HEK293 (cell line): Measurements from ENCODE around the gene STOX2.

ENCODE experiments used
- CTCF ChIA-PET: fragments of 350-600 bp; formaldehyde crosslinking; extraction: SDS; loops from one replicate; lab custom pipeline; 2021; ENCODE audit warnings: antibody characterized with exemption; lab: Yijun Ruan, JAX
- POLR2A ChIA-PET: fragments of 300-600 bp; formaldehyde crosslinking; extraction: SDS; loops from one replicate; lab custom pipeline; 2020; ENCODE audit warnings: antibody characterized with exemption, inconsistent platforms; lab: Yijun Ruan, JAX
- H3K27ac ChIP-seq: fragments of 200-500 bp; sonication (Bioruptor generic); 2 replicates; pipeline ENCODE4 v1.5.1; 2014; ENCODE audit warnings: low read depth, low read length, control low read depth, inconsistent platforms; ENCODE audit errors: extremely low read depth
- H3K36me3 ChIP-seq, 2 experiments: fragments of 200-500 bp in 1 of 2; sonication (Bioruptor generic) in 1 of 2; 1 replicate in 1 of 2; 2 replicates in 1 of 2; pipeline ENCODE4 v1.5.1; 2014 to 2017; ENCODE audit warnings: inconsistent platforms in 2 of 2, low read length in 2 of 2; ENCODE audit not compliant: control insufficient read depth in 2 of 2, insufficient read depth in 1 of 2
- H3K4me1 ChIP-seq: fragments of 200-500 bp; sonication (Bioruptor generic); 2 replicates; pipeline ENCODE4 v1.5.1; 2014; ENCODE audit warnings: mild to moderate bottlenecking, low read length, inconsistent platforms; ENCODE audit not compliant: control insufficient read depth, insufficient read depth
- H3K4me3 ChIP-seq: 2 replicates; pipeline ENCODE4 v1.5.1; 2011; ENCODE audit warnings: low read depth, mild to moderate bottlenecking, control low read depth, low read length, moderate library complexity
- H3K9me3 ChIP-seq: fragments of 200-500 bp; sonication (Bioruptor generic); 2 replicates; pipeline ENCODE4 v1.5.1; 2014; ENCODE audit warnings: low read depth, low read length, inconsistent platforms; ENCODE audit not compliant: control insufficient read depth, insufficient read depth
- OVOL3 ChIP-seq: fragments of 450-650 bp; formaldehyde crosslinking; IDR thresholded peaks from 2 replicates; pipeline ENCODE4 v1.5.1; 2016; ENCODE audit warnings: missing biosample characterization, missing genetic modification characterization
- PRDM2 ChIP-seq: fragments of 450-650 bp; formaldehyde crosslinking; IDR thresholded peaks from 2 replicates; pipeline ENCODE4 v1.5.1; 2016; ENCODE audit warnings: missing biosample characterization, missing genetic modification characterization, borderline replicate concordance
- REPIN1 ChIP-seq: fragments of 450-650 bp; formaldehyde crosslinking; IDR thresholded peaks from 2 replicates; pipeline ENCODE4 v1.5.1; 2017; ENCODE audit warnings: missing biosample characterization, missing genetic modification characterization, low read depth
- SCRT2 ChIP-seq: fragments of 450-650 bp; formaldehyde crosslinking; IDR thresholded peaks from 2 replicates; pipeline ENCODE4 v1.5.1; 2016; ENCODE audit warnings: missing biosample characterization, missing genetic modification characterization
- ZBTB26 ChIP-seq: fragments of 450-650 bp; formaldehyde crosslinking; optimal IDR thresholded peaks from 2 replicates; pipeline ENCODE3; 2016; ENCODE audit warnings: missing biosample characterization, mild to moderate bottlenecking, missing genetic modification characterization
- ZBTB6 ChIP-seq: fragments of 450-650 bp; formaldehyde crosslinking; IDR thresholded peaks from 2 replicates; pipeline ENCODE4 v1.5.1; 2017; ENCODE audit warnings: missing biosample characterization, missing genetic modification characterization
- ZNF121 ChIP-seq: fragments of 450-650 bp; formaldehyde crosslinking; IDR thresholded peaks from 2 replicates; pipeline ENCODE4 v1.5.1; 2016; ENCODE audit warnings: missing biosample characterization, missing genetic modification characterization
- ZNF221 ChIP-seq: fragments of 450-650 bp; formaldehyde crosslinking; IDR thresholded peaks from 2 replicates; pipeline ENCODE4 v1.5.1; 2017; ENCODE audit warnings: missing biosample characterization, missing genetic modification characterization, borderline replicate concordance
- ZNF248 ChIP-seq: fragments of 450-650 bp; formaldehyde crosslinking; IDR thresholded peaks from 2 replicates; pipeline ENCODE4 v1.5.1; 2017; ENCODE audit warnings: missing biosample characterization, missing genetic modification characterization
- ZNF514 ChIP-seq: fragments of 450-650 bp; formaldehyde crosslinking; IDR thresholded peaks from 2 replicates; pipeline ENCODE4 v1.5.1; 2016; ENCODE audit warnings: missing biosample characterization, missing genetic modification characterization
- ZNF561 ChIP-seq: fragments of 450-650 bp; IDR thresholded peaks from 2 replicates; pipeline ENCODE4 v1.5.1; 2018; ENCODE audit warnings: missing biosample characterization, missing genetic modification characterization, borderline replicate concordance
- ZNF654 ChIP-seq: fragments of 450-650 bp; formaldehyde crosslinking; IDR thresholded peaks from 2 replicates; pipeline ENCODE4 v1.5.1; 2016; ENCODE audit warnings: low read depth, missing biosample characterization, missing genetic modification characterization
- ZNF777 ChIP-seq: fragments of 450-650 bp; formaldehyde crosslinking; IDR thresholded peaks from 2 replicates; pipeline ENCODE4 v1.5.1; 2017; ENCODE audit warnings: missing biosample characterization, missing genetic modification characterization, borderline replicate concordance
- ZSCAN23 ChIP-seq: fragments of 450-650 bp; formaldehyde crosslinking; IDR thresholded peaks from 2 replicates; pipeline ENCODE4 v1.5.1; 2016; ENCODE audit warnings: missing biosample characterization, missing genetic modification characterization
- ZSCAN30 ChIP-seq: fragments of 450-650 bp; IDR thresholded peaks from 2 replicates; pipeline ENCODE4 v1.5.1; 2018; ENCODE audit warnings: missing biosample characterization, mild to moderate bottlenecking, missing genetic modification characterization, moderate library complexity
- TF ChIP-seq, protein P1 (sequence below): fragments of 450-650 bp; formaldehyde crosslinking; conservative IDR thresholded peaks from 2 replicates; pipeline ENCODE4 v1.5.1; 2016; ENCODE audit warnings: low read depth, missing biosample characterization, missing genetic modification characterization
- TF ChIP-seq, protein P2 (sequence below): fragments of 450-650 bp; formaldehyde crosslinking; IDR thresholded peaks from 2 replicates; pipeline ENCODE4 v1.5.1; 2017; ENCODE audit warnings: missing biosample characterization, missing genetic modification characterization
- TF ChIP-seq, protein P3 (sequence below): fragments of 450-650 bp; formaldehyde crosslinking; IDR thresholded peaks from 2 replicates; pipeline ENCODE4 v1.5.1; 2016; ENCODE audit warnings: missing biosample characterization, missing genetic modification characterization

Gene STOX2

DNA sequence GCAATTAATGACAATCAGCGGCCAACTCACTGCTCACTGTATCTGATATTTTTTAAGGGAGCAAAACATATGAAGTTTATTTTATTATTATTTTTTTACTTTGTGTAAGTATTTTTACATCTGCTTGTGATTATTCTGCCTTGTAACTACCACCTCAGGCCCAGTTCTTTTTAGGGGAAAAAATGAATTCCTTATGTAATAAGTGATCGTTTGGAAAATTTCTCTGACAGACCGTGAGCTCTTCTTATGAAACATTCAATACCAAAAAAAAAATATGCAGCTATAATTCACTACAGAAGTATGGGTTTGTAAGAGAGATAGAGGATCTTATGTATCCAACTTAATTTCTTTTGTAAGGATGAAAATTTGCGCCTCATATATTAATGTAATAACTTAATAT, 33.5 kb upstream of the STOX2 start:
- ChIA-PET POLR2A (no interaction called here), CTCF (interaction anchor here (0.5 kb wide), 1 partner anchor 1735 kb away, joined by 3 read pairs; no protein-coding TSS in a partner anchor)
- Histone ChIP-seq H3K27ac (no peak overlapping the region), H3K4me3 (no peak overlapping the region), H3K4me1 (peaks cover 10% of the 10 kb centered on the region)
- no peak for TF ChIP-seq OVOL3 (tag by site-specific recombination)
- no peak for TF ChIP-seq ZNF514 (tag by site-specific recombination)
- TF ChIP-seq, protein P1, sequence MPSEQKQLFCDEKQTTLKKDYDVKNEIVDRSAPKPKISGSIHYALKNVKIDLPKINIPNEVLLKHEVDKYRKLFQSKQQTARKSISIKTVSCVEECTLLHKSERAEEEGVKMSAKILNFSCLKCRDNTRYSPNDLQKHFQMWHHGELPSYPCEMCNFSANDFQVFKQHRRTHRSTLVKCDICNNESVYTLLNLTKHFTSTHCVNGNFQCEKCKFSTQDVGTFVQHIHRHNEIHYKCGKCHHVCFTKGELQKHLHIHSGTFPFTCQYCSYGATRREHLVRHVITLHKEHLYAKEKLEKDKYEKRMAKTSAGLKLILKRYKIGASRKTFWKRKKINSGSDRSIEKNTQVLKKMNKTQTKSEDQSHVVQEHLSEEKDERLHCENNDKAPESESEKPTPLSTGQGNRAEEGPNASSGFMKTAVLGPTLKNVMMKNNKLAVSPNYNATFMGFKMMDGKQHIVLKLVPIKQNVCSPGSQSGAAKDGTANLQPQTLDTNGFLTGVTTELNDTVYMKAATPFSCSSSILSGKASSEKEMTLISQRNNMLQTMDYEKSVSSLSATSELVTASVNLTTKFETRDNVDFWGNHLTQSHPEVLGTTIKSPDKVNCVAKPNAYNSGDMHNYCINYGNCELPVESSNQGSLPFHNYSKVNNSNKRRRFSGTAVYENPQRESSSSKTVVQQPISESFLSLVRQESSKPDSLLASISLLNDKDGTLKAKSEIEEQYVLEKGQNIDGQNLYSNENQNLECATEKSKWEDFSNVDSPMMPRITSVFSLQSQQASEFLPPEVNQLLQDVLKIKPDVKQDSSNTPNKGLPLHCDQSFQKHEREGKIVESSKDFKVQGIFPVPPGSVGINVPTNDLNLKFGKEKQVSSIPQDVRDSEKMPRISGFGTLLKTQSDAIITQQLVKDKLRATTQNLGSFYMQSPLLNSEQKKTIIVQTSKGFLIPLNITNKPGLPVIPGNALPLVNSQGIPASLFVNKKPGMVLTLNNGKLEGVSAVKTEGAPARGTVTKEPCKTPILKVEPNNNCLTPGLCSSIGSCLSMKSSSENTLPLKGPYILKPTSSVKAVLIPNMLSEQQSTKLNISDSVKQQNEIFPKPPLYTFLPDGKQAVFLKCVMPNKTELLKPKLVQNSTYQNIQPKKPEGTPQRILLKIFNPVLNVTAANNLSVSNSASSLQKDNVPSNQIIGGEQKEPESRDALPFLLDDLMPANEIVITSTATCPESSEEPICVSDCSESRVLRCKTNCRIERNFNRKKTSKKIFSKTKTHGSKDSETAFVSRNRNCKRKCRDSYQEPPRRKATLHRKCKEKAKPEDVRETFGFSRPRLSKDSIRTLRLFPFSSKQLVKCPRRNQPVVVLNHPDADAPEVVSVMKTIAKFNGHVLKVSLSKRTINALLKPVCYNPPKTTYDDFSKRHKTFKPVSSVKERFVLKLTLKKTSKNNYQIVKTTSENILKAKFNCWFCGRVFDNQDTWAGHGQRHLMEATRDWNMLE = no peak
- no peak for TF ChIP-seq ZNF561 (tag by site-specific recombination)
- TF ChIP-seq SCRT2 (tag by site-specific recombination) = no peak
- TF ChIP-seq ZSCAN30 (tag by site-specific recombination) = no peak
- TF ChIP-seq, all 188 proteins: peak for 0
- Histone ChIP-seq H3K36me3 (no peaks in the 10 kb centered on the region), H3K9me3 (no peaks in the 10 kb centered on the region)

DNA sequence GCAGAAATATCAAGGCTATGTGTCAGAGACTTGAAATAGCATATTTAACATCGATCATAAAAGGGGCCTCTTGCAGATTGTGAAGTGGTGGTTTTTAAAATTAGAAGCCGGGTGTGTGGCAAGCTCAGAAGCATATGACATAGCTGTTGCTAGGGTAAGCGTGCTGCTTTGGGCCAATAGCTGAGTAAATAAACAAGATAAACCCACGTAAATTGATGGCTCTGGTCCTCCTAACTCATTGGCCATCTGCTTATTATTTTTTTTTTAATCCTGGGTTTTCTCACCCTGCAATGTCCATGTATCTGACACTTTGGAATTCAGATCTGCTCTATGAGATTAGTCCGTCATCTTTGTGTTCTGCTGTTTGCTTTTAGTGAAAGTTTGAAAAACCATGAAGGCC, 32.6 kb upstream of the STOX2 start:
- no peaks in the 10 kb centered on the region for H3K36me3 ChIP-seq
- CTCF ChIA-PET = no interaction called here
- POLR2A ChIA-PET = no interaction called here
- no peak overlapping the region for H3K27ac ChIP-seq
- no peaks in the 10 kb centered on the region for H3K9me3 ChIP-seq
- no peak overlapping the region for H3K4me3 ChIP-seq
- peaks cover 12% of the 10 kb centered on the region for H3K4me1 ChIP-seq
- TF ChIP-seq, protein P2, sequence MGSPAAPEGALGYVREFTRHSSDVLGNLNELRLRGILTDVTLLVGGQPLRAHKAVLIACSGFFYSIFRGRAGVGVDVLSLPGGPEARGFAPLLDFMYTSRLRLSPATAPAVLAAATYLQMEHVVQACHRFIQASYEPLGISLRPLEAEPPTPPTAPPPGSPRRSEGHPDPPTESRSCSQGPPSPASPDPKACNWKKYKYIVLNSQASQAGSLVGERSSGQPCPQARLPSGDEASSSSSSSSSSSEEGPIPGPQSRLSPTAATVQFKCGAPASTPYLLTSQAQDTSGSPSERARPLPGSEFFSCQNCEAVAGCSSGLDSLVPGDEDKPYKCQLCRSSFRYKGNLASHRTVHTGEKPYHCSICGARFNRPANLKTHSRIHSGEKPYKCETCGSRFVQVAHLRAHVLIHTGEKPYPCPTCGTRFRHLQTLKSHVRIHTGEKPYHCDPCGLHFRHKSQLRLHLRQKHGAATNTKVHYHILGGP (tag by site-specific recombination) = no peak
- no peak for TF ChIP-seq REPIN1 (tag by site-specific recombination)
- no peak for TF ChIP-seq ZNF221 (tag by site-specific recombination)
- no peak for TF ChIP-seq ZNF121 (tag by site-specific recombination)
- no peak for TF ChIP-seq ZBTB6 (tag by site-specific recombination)
- TF ChIP-seq PRDM2 (tag by site-specific recombination) = no peak
- no peak for TF ChIP-seq ZSCAN23 (tag by site-specific recombination)
- no peak for TF ChIP-seq ZNF248 (tag by site-specific recombination)
- TF ChIP-seq ZNF777 (tag by site-specific recombination) = no peak
- TF ChIP-seq, protein P3, sequence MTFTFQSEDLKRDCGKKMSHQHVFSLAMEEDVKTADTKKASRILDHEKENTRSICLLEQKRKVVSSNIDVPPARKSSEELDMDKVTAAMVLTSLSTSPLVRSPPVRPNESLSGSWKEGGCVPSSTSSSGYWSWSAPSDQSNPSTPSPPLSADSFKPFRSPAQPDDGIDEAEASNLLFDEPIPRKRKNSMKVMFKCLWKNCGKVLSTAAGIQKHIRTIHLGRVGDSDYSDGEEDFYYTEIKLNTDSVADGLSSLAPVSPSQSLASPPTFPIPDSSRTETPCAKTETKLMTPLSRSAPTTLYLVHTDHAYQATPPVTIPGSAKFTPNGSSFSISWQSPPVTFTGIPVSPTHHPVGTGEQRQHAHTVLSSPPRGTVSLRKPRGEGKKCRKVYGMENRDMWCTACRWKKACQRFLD (tag by site-specific recombination) = no peak
- no peak for TF ChIP-seq ZNF654 (tag by site-specific recombination)
- TF ChIP-seq ZBTB26 = no peak
